NOMO-1 treated with dmso at 0.1 percent for 144 hours (cell line): Measurements from ENCODE around the gene IRF8.

Source experiments
- DNase-seq: peaks from one replicate; lab custom pipeline; 2025; ENCODE audit not compliant: unreplicated experiment; lab: John Stamatoyannopoulos, UW

IRF8 gene

DNA sequence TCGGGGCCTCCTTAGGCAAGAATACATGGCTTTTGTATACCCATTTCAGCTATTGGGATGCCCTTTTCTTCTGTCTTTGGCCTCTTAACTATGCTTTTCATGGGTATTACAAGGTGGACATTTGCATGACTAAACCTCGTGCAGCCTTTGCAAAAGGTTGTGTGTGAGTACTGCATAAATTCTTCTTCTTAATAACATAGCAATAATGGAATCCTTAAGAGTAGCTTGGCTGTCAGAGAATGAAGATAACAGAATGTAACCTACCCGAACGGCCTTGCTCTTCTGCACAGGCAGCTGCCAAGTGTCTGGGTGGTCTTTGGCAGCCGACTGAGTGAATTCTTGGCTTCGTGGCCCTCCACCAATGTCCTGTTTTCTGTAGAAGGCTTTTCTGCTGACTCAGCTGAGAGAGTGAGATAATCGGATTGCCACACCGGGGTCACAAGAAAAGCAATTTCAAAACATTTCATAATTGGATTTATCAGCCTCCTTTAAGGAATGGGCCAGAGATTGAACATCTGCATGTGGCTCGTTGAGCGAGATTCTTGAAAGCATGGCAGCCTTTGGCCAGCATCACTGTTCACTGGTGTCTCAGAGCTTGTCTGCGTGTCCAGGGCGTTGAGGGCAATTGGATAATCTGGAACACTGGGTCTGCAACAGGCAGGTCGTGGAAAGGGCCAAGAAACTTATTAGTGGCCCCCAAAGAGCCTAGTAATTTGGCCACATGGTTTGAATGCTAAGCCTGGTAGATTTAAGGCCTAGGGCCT, 13.4 kb downstream of the IRF8 start:
- DNase-seq: no peak

GRCh38 chr16:85913141-85913601, 14.2 kb downstream of the IRF8 start:
- no peak for DNase-seq

- DNase-seq: no peak
These were observed 14.9 kb downstream of the IRF8 start for GRCh38 chr16:85913688-85914422.

- DNase-seq: no peak
These were observed 15.4 kb downstream of the IRF8 start for GRCh38 chr16:85914423-85914794.

DNA sequence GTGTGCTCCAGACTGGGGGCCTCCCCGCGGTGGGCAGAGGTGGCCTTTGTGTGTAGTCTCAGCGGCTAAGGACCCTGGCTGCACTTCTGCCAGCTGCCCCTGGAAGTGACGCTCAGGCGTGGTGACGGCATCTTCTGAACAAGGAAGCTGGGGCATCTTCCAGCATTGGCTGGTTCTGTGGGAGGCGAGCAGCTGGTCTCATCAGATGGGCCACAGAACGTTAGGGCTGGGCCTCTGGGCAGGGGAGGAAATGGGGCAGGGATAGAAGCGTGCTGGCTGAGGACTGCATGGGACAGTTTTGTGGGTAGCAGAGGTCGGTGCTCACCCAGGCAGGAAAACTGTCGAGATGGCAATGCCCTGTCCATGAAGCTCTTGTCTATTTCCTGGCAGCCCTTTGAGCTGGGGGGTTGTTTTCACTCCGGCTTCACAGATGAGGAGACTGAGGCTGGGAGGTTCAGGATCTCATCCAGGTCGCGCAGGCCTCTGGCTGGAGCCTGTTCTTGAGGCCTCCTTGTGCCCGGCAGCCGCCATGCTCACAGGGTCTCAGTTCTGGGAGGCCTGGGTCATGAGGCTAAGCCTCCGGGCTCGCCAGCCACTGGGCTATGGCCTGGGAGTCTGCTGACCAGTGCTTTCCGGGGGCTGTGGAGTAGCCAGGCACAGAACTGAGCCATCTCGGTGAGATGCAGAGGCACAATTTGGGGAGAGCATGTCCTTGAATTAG, 16.3 kb downstream of the IRF8 start:
- DNase-seq: no peak

- DNase-seq: no peak
These were observed 17.4 kb downstream of the IRF8 start for GRCh38 chr16:85916141-85916890.

DNA sequence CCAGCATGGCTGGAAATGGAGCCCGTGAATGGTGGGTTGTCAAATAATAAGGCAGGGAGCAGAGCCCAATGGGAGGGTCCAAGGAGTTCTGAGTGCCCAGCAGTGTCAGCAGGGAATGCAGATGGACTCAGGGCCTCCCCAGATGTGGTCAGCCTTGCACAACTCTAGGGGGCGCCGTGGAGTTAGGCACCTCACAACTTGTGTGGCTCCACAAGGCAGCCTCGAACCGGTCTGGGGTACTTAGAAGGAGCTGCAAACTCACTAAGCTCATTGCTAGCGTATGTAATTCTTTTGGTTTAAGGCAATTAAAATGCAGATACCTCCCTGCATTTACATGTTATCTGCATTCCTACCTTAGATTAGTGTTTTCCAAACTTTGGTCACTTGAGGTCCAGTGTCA, 18.1 kb downstream of the IRF8 start:
- DNase-seq: no peak

- DNase-seq: no peak
These were observed 19.0 kb downstream of the IRF8 start for GRCh38 chr16:85917959-85918358.

DNA sequence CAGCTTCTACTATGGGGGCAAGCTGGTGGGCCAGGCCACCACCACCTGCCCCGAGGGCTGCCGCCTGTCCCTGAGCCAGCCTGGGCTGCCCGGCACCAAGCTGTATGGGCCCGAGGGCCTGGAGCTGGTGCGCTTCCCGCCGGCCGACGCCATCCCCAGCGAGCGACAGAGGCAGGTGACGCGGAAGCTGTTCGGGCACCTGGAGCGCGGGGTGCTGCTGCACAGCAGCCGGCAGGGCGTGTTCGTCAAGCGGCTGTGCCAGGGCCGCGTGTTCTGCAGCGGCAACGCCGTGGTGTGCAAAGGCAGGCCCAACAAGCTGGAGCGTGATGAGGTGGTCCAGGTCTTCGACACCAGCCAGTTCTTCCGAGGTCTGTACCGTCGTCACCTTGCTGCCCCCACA, 19.5 kb downstream of the IRF8 start:
- DNase-seq: no peak

DNA sequence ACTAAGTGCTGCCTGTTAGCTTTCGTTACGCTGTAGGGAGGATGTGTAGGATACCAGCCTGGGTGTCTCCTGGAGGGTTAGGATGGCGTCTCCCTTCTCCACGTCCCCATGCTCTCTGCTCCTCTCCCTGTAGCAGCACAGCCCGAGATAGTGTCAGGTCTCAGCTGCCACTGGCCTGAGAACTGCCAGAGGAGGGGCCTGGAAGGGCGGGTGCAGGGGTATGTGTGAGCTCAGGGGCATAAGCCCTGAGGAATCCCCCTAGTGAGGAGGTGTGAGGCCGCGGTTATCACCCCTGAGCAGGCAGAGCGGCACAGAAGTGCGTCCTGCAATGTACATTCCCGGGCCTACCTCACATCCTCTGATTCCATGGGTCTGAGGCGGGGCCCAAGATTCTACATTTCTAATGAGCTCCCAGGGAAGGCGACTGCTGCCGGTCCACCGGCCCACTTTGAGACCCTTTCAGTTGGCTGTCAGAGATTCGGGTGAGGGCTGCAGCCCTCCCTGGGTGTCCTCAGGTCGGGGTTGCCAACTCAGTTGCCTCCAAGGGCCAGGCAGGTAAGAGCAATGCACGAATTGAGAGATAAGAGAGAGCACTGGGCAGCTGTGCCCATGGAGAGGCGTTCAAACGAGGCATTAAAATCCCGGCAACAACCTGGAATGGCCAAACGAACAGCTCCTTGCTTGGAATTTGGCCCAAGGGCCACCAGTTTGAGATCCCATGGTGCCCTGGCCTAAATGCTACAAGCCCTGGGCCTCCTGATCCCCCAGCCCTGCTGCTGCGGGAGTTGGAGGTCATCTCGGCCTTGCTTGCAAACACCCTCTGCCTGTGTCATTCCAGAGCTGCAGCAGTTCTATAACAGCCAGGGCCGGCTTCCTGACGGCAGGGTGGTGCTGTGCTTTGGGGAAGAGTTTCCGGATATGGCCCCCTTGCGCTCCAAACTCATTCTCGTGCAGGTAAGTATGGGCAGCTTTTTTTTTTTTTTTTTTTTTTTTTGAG, 20.6 kb downstream of the IRF8 start:
- no peak for DNase-seq

- DNase-seq: no peak
These were observed 22.1 kb downstream of the IRF8 start for GRCh38 chr16:85921026-85921425.

GRCh38 chr16:85923153-85924021, 24.4 kb downstream of the IRF8 start:
- no peak for DNase-seq

DNA sequence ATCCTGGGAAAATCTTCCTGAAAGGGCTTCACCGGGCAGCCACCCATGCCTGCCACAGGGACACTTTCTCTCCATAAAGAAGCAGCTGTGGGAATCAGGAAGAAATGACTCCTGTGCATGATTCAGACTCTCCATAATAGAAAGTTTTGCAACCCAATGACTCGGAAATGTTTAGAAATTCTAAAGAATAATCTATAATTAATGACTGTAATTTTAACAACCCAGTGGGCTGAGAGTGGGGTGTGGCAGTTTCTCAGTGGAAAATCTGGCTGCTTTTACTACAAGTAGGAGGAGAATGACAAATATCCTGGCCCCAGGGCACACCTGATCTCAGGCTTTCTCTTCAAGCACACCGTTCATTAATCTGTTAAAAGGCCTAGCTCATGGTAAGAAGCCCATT, 25.7 kb downstream of the IRF8 start:
- no peak for DNase-seq

DNA sequence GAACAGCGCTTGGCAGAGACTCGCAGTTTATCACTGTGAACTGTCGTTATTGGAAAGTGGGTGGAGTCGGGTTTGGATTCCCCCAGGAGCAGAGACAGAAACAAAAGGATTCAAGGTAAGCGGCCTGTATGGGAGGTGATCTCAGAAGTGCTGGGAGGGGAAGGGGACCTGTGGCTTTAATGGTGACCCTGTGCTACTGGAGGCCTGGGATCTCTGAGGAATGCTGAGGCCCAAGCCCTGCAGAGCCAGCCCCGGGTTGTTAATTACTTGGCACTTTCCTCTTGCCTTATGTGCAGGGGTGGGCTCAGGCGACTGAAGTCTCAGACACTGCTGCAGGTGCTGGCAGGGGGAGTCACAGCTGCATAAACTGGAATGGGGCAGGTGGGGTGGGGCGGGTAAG, 27.4 kb downstream of the IRF8 start:
- DNase-seq: no peak

DNA sequence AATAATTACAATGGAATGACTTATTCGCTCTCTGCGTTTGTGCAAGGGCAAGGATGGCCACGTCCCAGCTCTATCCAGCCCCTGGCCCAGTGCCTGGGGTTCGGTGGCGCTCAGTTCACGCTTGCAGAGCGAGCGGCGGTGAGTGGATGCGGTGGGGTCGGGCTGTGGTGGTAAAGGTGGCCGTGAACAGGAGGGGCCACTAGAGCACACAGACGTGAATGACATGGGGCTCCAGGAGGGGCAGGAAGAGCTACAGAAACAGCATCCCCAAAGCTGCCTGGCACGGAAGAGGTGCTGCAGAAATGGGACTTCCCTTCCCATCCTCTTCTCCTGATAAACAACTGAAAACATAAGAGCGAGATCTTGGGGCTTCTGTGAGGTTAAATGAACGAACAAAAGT, 28.4 kb downstream of the IRF8 start:
- no peak for DNase-seq

- DNase-seq: no peak
These were observed 29.0 kb downstream of the IRF8 start for GRCh38 chr16:85927959-85928358.

- DNase-seq: peak; percentile 98
These were observed 29.4 kb downstream of the IRF8 start for GRCh38 chr16:85928401-85928820.

DNA sequence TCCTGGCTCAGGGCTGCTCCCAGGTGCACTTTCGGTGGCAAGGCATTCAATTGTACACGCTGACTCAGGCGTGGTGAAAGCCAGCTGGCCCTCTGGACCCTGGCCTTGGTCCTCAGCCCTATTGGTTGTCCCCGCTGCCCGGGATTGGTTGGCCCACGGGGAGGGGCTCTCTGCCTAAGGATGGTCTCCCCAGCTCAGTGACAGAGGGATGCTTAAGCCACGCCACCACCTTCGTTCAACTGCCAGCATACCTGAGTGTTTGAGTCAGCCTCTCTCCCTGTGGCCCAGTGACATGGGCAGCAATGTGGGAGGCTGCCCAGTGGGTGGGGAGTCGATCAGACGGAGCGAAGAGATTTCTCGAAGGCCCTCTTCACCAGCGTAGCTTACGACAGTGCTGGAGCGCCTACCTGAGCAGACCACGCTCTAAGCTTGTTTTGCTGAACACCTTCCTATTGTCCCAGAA, 30.3 kb downstream of the IRF8 start:
- no peak for DNase-seq

- DNase-seq: no peak
These were observed 31.3 kb downstream of the IRF8 start for GRCh38 chr16:85930301-85930700.
